Measurements from ENCODE around the gene POMGNT1.

POMGNT1 gene

GRCh38 chr1:46148318-46148717 is 49.9 kb downstream of the POMGNT1 start:
- no peaks in the 10 kb centered on the region for H3K9me2 ChIP-seq (ENCODE audit: low read depth, low read length)
- no peak overlapping the region for H3K4me2 ChIP-seq (ENCODE audit: low read length)
- H3K4me1 ChIP-seq (ENCODE audit: insufficient read depth, low read length, severe bottlenecking), result no peaks in the 10 kb centered on the region
- H3K27me3 ChIP-seq (ENCODE audit: insufficient read depth, low read length), result no peaks in the 10 kb centered on the region
- no peaks in the 10 kb centered on the region for H3F3A ChIP-seq (ENCODE audit: insufficient read depth, low read length)
- H3K4me3 ChIP-seq (ENCODE audit: low read depth, low read length, poor library complexity, severe bottlenecking), result no peak overlapping the region
- no peaks in the 10 kb centered on the region for H3K9me3 ChIP-seq (ENCODE audit: low read length)
- H3K36me3 ChIP-seq (ENCODE audit: insufficient read depth, low read length), result no peaks in the 10 kb centered on the region
- H3K79me2 ChIP-seq (ENCODE audit: insufficient read depth, low read length), result no peaks in the 10 kb centered on the region
- no peak overlapping the region for H3K27ac ChIP-seq (ENCODE audit: low read depth, low read length, poor library complexity, severe bottlenecking)
- no peak overlapping the region for H2AFZ ChIP-seq (ENCODE audit: low read length)
- no peaks in the 10 kb centered on the region for H4K20me1 ChIP-seq (ENCODE audit: insufficient read depth, low read length)
- no peak for TF ChIP-seq CTCF (IDR thresholded peaks at IDR 0.05; ENCODE audit: low read length)
- TF ChIP-seq EZH2 (IDR thresholded peaks at IDR 0.05; ENCODE audit: borderline replicate concordance, low read length), result no peak
- H3K9ac ChIP-seq (ENCODE audit: low read length), result no peak overlapping the region
